Chondrocyte (in vitro differentiated cells): ENCODE data around the gene HNRNPCL1. TPM values are rescaled to one million over a fixed set of nuclear protein-coding genes. Genes with fewer than 3 reads are reported as not detected.
"Not testable (repeated sequence)": the region's sequence is repeated elsewhere in the genome, so short reads cannot be mapped to it uniquely, and the experiment has no call there.

Experiments
- DNase-seq: peaks from one replicate; pipeline ENCODE4 v3.0.0; 2021; ENCODE audit warnings: mixed read lengths, low spot score
- H3K27ac Mint-ChIP-seq: one replicate; pipeline ENCODE4 v1.8.0; 2021; ENCODE audit warnings: mild to moderate bottlenecking, moderate library complexity, mixed read lengths; ENCODE audit not compliant: unreplicated experiment
- H3K27me3 Mint-ChIP-seq: 2 replicates; pipeline ENCODE4 v1.8.0; 2021; ENCODE audit warnings: low read depth, mixed read lengths
- H3K36me3 Mint-ChIP-seq: 2 replicates; pipeline ENCODE4 v1.8.0; 2021; ENCODE audit warnings: low read depth, mixed read lengths
- H3K4me1 Mint-ChIP-seq: 2 replicates; pipeline ENCODE4 v1.8.0; 2021; ENCODE audit warnings: low read depth, mild to moderate bottlenecking, mixed read lengths
- H3K4me3 Mint-ChIP-seq: one replicate; pipeline ENCODE4 v1.8.0; 2021; ENCODE audit warnings: mild to moderate bottlenecking, moderate library complexity, mixed read lengths; ENCODE audit not compliant: unreplicated experiment
- H3K9me3 Mint-ChIP-seq: 2 replicates; pipeline ENCODE4 v1.8.0; 2021; ENCODE audit warnings: low read depth, mixed read lengths
- long read RNA-seq: library from polyadenylated mRNA; stranded (forward); transcript quantifications from one replicate; pipeline ENCODE4 v2.0.0, GENCODE V29; 2021
- total RNA-seq: library from RNA; stranded (reverse); gene quantifications from 3 replicates; pipeline ENCODE4 v1.2.1, GENCODE V29; 2021
- TF ChIP-seq, protein P1 (sequence below): fragments of 200-600 bp; sonication (generic); IDR thresholded peaks from 2 replicates; pipeline ENCODE4 v1.5.0; 2021; ENCODE audit warnings: antibody characterized with exemption, mild to moderate bottlenecking, moderate library complexity

The HNRNPCL1 gene
- total RNA-seq, result not detected in 3 replicates
- long read RNA-seq, result 0 reads

- not testable (repeated sequence) for H3K27ac Mint-ChIP-seq, H3K27me3 Mint-ChIP-seq, H3K4me3 Mint-ChIP-seq, DNase-seq, H3K4me1 Mint-ChIP-seq, H3K36me3 Mint-ChIP-seq
- H3K9me3 Mint-ChIP-seq, result peaks cover 30% of the 10 kb centered on the region
These were observed at the start of gene HNRNPCL1 for GRCh38 chr1:12848620-12849019. Gene HNRNPCL1 (minus strand): TSS chr1:12848720. CDS start chr1:12848289, 431 bp downstream.

DNA sequence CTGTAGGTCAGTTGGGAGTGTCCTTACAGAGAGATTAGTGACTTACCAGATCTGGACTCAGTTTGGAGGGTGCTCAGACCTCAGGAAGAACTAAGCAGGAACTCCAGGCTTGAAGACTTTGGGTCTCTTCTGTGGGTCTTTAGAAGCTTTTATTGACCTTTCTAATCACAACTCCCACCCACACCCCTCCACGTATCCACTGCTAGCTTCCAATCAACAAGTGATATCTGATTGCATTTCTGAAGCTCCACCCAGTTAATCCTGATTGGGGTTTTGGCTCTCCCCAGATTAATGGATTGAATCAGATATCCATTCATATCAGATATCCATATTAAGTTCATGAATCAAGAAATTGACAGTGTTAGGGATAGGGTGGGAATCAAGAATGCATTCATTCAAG lies 49.6 kb upstream of the HNRNPCL1 start, which contains the start of gene PRAMEF10:
Gene PRAMEF10 (minus strand): TSS at position 101 of the 400 bp plus-strand sequence. CDS start 2,423 bp downstream, outside the sequence.
- not testable (repeated sequence) for H3K36me3 Mint-ChIP-seq, DNase-seq, H3K9me3 Mint-ChIP-seq, H3K27me3 Mint-ChIP-seq, H3K4me3 Mint-ChIP-seq, H3K27ac Mint-ChIP-seq, H3K4me1 Mint-ChIP-seq

- DNase-seq, result not testable (repeated sequence)
These were observed 37.6 kb upstream of the HNRNPCL1 start, which contains the start of gene PRAMEF4 for GRCh38 chr1:12886101-12886500. Gene PRAMEF4 (minus strand): TSS chr1:12886201. CDS start chr1:12883394, 2,807 bp downstream.

GRCh38 chr1:12878453-12878852 lies 29.9 kb upstream of the HNRNPCL1 start:
- not testable (repeated sequence) for H3K9me3 Mint-ChIP-seq, H3K4me1 Mint-ChIP-seq, H3K27me3 Mint-ChIP-seq, H3K36me3 Mint-ChIP-seq, H3K27ac Mint-ChIP-seq, DNase-seq, H3K4me3 Mint-ChIP-seq

More at GRCh38 chr1:12886101-12886500, 37.6 kb upstream of the HNRNPCL1 start, which contains the start of gene PRAMEF4:
- not testable (repeated sequence) for H3K27me3 Mint-ChIP-seq, H3K4me3 Mint-ChIP-seq, H3K27ac Mint-ChIP-seq, H3K36me3 Mint-ChIP-seq, H3K9me3 Mint-ChIP-seq, H3K4me1 Mint-ChIP-seq

- H3K9me3 Mint-ChIP-seq, result peaks cover 11% of the 10 kb centered on the region
- not testable (repeated sequence) for DNase-seq, H3K4me3 Mint-ChIP-seq, H3K27me3 Mint-ChIP-seq, H3K27ac Mint-ChIP-seq, H3K4me1 Mint-ChIP-seq, H3K36me3 Mint-ChIP-seq
These were observed 14.8 kb upstream of the HNRNPCL1 start for GRCh38 chr1:12863131-12863880.

DNA sequence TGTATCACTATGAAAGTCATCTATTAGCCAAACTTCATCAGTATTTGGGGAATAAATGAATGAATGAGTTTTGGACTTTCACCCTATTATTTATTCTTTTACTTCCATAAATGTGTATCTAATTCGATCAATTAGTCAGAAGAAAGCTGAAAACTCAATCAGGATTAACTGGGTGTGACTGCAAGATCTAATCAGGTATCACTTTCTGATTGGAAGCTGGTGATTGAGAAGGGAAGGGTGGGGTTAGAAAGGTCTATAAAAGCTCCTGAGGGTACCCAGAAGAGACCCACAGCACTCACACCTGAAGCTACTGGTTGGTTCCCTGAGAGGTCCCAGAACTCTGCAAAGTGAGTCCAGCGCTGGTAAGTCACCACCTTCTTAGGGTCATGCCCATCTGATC lies 8.3 kb upstream of the HNRNPCL1 start, which contains the start of gene PRAMEF2:
Gene PRAMEF2 (plus strand): TSS at position 301 of the 400 bp plus-strand sequence. CDS start 1,924 bp downstream, outside the sequence.
- not testable (repeated sequence) for H3K4me3 Mint-ChIP-seq, H3K4me1 Mint-ChIP-seq, DNase-seq, H3K36me3 Mint-ChIP-seq, H3K27ac Mint-ChIP-seq, H3K27me3 Mint-ChIP-seq
- peaks cover 18% of the 10 kb centered on the region for H3K9me3 Mint-ChIP-seq

DNA sequence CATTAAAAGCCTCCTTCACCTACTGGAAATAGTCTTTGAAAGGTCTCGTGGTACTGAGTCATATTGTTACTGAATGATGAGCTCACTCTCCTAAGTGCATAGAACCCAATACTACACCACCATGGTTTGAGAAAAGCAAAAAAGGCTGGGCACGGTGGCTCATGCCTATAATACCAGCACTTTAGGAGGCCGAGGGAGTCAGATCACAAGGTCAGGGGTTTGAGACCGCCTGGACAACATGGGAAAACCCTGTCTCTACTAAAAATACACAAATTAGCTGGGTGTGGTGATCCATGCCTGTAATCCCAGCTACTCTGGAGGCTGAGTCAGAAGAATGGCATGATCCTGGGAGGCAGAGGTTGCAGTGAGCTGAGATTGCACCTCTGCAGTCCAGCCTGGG lies 3.3 kb upstream of the HNRNPCL1 start:
- Mint-ChIP-seq H3K27ac (no peak overlapping the region), H3K36me3 (no peaks in the 10 kb centered on the region), H3K27me3 (no peaks in the 10 kb centered on the region), H3K4me3 (no peak overlapping the region), H3K4me1 (no peaks in the 10 kb centered on the region), H3K9me3 (peaks cover 29% of the 10 kb centered on the region)
- no peak for DNase-seq
- TF ChIP-seq, protein P1, sequence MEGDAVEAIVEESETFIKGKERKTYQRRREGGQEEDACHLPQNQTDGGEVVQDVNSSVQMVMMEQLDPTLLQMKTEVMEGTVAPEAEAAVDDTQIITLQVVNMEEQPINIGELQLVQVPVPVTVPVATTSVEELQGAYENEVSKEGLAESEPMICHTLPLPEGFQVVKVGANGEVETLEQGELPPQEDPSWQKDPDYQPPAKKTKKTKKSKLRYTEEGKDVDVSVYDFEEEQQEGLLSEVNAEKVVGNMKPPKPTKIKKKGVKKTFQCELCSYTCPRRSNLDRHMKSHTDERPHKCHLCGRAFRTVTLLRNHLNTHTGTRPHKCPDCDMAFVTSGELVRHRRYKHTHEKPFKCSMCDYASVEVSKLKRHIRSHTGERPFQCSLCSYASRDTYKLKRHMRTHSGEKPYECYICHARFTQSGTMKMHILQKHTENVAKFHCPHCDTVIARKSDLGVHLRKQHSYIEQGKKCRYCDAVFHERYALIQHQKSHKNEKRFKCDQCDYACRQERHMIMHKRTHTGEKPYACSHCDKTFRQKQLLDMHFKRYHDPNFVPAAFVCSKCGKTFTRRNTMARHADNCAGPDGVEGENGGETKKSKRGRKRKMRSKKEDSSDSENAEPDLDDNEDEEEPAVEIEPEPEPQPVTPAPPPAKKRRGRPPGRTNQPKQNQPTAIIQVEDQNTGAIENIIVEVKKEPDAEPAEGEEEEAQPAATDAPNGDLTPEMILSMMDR, result no peak

DNA sequence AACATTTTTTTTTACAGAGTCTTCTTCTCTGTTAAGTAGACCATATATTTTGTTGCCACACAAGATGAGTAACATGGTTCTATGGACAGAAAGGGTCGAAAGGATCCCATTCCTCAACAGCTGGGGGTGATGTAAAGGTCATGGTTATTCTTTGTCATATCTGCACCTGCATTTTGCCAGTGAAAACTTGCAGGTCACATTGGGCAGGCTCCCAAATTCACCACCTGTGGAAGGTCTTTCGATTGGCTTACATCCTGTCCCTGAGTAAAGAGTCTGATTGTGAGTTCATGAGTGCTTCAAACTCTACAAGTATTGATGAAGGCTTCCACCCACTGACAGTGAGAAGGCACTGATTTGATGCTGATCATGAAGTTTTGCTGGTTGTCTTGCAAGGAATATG lies 15.3 kb downstream of the HNRNPCL1 start:
- not testable (repeated sequence) for H3K4me1 Mint-ChIP-seq, H3K36me3 Mint-ChIP-seq, H3K4me3 Mint-ChIP-seq, H3K27me3 Mint-ChIP-seq, H3K27ac Mint-ChIP-seq, DNase-seq
- peaks cover 21% of the 10 kb centered on the region for H3K9me3 Mint-ChIP-seq

DNA sequence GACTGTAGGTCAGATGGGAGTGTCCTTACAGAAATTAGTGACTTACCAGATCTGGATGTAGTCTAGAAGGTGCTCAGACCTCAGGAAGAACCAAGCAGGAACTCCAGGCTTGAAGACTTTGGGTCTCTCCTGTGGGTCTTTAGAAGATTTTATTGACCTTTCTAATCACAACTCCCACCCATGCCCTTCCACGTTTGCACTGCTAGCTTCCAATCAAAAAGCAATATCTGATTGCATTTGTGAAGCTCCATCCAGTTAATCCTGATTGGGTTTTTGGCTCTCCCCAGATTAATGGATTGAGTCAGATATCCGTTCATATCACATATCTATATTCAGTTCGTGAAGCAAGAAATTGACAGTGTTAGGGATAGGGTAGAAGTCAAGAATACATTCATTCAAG lies 17.2 kb downstream of the HNRNPCL1 start, which contains the start of gene PRAMEF11:
Gene PRAMEF11 (minus strand): TSS at position 101 of the 400 bp plus-strand sequence. CDS start 2,621 bp downstream, outside the sequence.
- not testable (repeated sequence) for H3K4me3 Mint-ChIP-seq, H3K27me3 Mint-ChIP-seq, H3K36me3 Mint-ChIP-seq, H3K27ac Mint-ChIP-seq, DNase-seq, H3K4me1 Mint-ChIP-seq
- peaks cover 20% of the 10 kb centered on the region for H3K9me3 Mint-ChIP-seq

GRCh38 chr1:12819061-12819460 lies 29.5 kb downstream of the HNRNPCL1 start:
- H3K27me3 Mint-ChIP-seq, result not testable (repeated sequence)

More at GRCh38 chr1:12819061-12819460, 29.5 kb downstream of the HNRNPCL1 start:
- H3K4me1 Mint-ChIP-seq, DNase-seq, H3K27ac Mint-ChIP-seq, H3K36me3 Mint-ChIP-seq, H3K4me3 Mint-ChIP-seq, H3K9me3 Mint-ChIP-seq: not testable (repeated sequence)
